HG03439 (cell line): Measurements from ENCODE around the gene CPSF7.

Source experiments
- ATAC-seq: cut with Tn5 transposase; IDR thresholded peaks from one replicate; pipeline ENCODE4 v1.9.1; 2021; ENCODE audit warnings: mild to moderate bottlenecking, moderate library complexity; ENCODE audit not compliant: unreplicated experiment

The CPSF7 gene

GRCh38 chr11:61357894-61358239, 71.9 kb downstream of the CPSF7 start:
- no peak for ATAC-seq

- peak; percentile 24 for ATAC-seq
Observed at GRCh38 chr11:61357233-61357893, 72.4 kb downstream of the CPSF7 start.

GRCh38 chr11:61356706-61357105, 73.1 kb downstream of the CPSF7 start:
- ATAC-seq, result no peak

- no peak for ATAC-seq
Observed at GRCh38 chr11:61354208-61354607, 75.6 kb downstream of the CPSF7 start.

GRCh38 chr11:61353131-61354067, 76.4 kb downstream of the CPSF7 start:
- no peak for ATAC-seq
